Stimulated activated CD8-positive, alpha-beta memory T cell treated with anti-CD3 and anti-CD28 coated beads, Interleukin-4, amount 100 ng/mL, for 4 hours (primary cell): ENCODE results near the gene PET117.
"Not testable (repeated sequence)": the region's sequence is repeated elsewhere in the genome, so short reads cannot be mapped to it uniquely, and the experiment has no call there.

Experiments used
- DNase-seq, 2 donors: peaks; one replicate each; pipeline ENCODE4 v3.0.0-alpha.2; 2020; ENCODE audit warnings: low read depth in 2 of 2, low spot score in 1 of 2

The PET117 gene

GRCh38 chr20:18137412-18138265, at the start of gene PET117, which contains the start of gene KAT14:
Gene PET117 (plus strand): TSS chr20:18137863. CDS start chr20:18137956, 93 bp downstream.
Gene KAT14 (plus strand): TSS chr20:18137863. CDS start chr20:18142661, 4,798 bp downstream.
- DNase-seq = peak; percentile 81

- DNase-seq = not testable (repeated sequence)
Observed at GRCh38 chr20:18088298-18088697, 49.4 kb upstream of the PET117 start.

- not testable (repeated sequence) for DNase-seq
Observed at GRCh38 chr20:18088841-18089240, 48.8 kb upstream of the PET117 start.

GRCh38 chr20:18090044-18090443, 47.6 kb upstream of the PET117 start:
- no peak for DNase-seq

GRCh38 chr20:18090477-18090876, 47.2 kb upstream of the PET117 start:
- no peak for DNase-seq

- DNase-seq = no peak
Observed at GRCh38 chr20:18091623-18092022, 46.0 kb upstream of the PET117 start.

GRCh38 chr20:18092890-18093289, 44.8 kb upstream of the PET117 start:
- DNase-seq = no peak

GRCh38 chr20:18093388-18093787, 44.3 kb upstream of the PET117 start:
- no peak for DNase-seq

GRCh38 chr20:18094191-18094590, 43.5 kb upstream of the PET117 start:
- DNase-seq = no peak

GRCh38 chr20:18100569-18100968, 37.1 kb upstream of the PET117 start:
- not testable (repeated sequence) for DNase-seq

GRCh38 chr20:18101125-18101810, 36.4 kb upstream of the PET117 start:
- DNase-seq = no peak

- DNase-seq = no peak
Observed at GRCh38 chr20:18103497-18103896, 34.2 kb upstream of the PET117 start.

- no peak for DNase-seq
Observed at GRCh38 chr20:18108326-18108725, 29.3 kb upstream of the PET117 start.

GRCh38 chr20:18128574-18128973, 9.1 kb upstream of the PET117 start:
- DNase-seq = not testable (repeated sequence)

- no peak for DNase-seq
Observed at GRCh38 chr20:18132663-18133062, 5.0 kb upstream of the PET117 start.

GRCh38 chr20:18133962-18134361, 3.7 kb upstream of the PET117 start:
- no peak for DNase-seq

GRCh38 chr20:18138266-18138582, 561 bp downstream of the PET117 start:
- DNase-seq = no peak

- DNase-seq = no peak
Observed at GRCh38 chr20:18138639-18139583, 1.2 kb downstream of the PET117 start.

GRCh38 chr20:18139832-18140231, 2.2 kb downstream of the PET117 start:
- DNase-seq = no peak

- DNase-seq = no peak
Observed at GRCh38 chr20:18144541-18145099, 7.0 kb downstream of the PET117 start.

GRCh38 chr20:18154342-18154741, 16.7 kb downstream of the PET117 start:
- no peak for DNase-seq
